ENCODE data around the gene SURF4.

DNA sequence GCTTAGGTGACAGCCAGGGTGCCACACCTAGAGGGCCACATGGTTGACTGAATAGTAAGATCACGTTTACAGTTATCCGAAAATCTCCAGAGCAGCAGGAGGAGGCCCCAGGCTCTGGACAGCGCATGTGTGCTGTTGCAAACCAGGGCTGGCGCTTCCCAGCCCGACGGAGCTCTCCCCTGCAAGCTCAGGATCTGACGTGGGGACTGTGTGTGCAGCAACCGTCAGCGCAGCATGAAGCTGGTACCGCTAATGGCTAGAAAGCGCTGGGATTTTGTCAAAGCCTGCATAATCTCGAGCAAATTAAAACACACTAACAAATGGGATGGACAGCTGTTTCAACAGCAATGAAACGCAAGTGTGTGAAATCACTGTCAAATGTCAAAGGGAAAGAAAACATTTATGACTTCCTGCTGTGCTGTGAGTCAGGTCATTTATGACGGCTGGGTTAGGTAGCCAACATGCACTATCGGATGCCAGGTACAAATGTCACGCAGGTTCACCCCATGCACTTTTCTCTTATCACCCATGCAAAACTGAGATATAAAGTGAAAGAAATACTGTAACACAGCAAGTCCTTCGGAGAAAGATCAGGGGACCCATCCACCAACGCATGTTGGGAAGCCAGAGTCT is 7.5 kb downstream of the SURF4 start:
- TF ChIP-seq, protein P1, sequence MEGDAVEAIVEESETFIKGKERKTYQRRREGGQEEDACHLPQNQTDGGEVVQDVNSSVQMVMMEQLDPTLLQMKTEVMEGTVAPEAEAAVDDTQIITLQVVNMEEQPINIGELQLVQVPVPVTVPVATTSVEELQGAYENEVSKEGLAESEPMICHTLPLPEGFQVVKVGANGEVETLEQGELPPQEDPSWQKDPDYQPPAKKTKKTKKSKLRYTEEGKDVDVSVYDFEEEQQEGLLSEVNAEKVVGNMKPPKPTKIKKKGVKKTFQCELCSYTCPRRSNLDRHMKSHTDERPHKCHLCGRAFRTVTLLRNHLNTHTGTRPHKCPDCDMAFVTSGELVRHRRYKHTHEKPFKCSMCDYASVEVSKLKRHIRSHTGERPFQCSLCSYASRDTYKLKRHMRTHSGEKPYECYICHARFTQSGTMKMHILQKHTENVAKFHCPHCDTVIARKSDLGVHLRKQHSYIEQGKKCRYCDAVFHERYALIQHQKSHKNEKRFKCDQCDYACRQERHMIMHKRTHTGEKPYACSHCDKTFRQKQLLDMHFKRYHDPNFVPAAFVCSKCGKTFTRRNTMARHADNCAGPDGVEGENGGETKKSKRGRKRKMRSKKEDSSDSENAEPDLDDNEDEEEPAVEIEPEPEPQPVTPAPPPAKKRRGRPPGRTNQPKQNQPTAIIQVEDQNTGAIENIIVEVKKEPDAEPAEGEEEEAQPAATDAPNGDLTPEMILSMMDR (IDR thresholded peaks at IDR 0.05), result no peak
- TF ChIP-seq EZH2 (IDR thresholded peaks at IDR 0.05; ENCODE audit: borderline replicate concordance, insufficient read depth, low read depth, low read length, poor library complexity, severe bottlenecking), result no peak
